ENCODE data around the gene NATD1.

DNA sequence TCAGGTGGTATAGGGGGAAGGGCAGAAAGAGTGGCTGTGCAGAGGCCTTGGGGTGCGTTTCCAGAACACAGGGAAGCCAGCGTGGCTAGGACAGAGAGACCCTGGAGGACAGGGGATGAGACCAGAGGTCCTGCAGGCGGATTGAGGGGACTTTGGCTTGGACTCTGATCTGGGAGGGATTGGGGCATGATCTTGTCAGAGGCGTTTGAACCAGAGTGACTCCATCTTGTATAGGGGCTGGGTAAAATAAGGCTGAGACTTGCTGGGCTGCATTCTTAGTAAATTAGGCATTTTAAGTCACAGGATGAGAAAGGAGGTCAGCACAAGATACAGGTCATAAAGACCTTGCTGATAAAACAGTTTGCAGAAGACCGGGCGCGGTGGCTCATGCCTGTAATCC is 5.4 kb upstream of the NATD1 start:
- TF ChIP-seq POLR2A (IDR thresholded peaks at IDR 0.05): no peak
- TF ChIP-seq, protein P1, sequence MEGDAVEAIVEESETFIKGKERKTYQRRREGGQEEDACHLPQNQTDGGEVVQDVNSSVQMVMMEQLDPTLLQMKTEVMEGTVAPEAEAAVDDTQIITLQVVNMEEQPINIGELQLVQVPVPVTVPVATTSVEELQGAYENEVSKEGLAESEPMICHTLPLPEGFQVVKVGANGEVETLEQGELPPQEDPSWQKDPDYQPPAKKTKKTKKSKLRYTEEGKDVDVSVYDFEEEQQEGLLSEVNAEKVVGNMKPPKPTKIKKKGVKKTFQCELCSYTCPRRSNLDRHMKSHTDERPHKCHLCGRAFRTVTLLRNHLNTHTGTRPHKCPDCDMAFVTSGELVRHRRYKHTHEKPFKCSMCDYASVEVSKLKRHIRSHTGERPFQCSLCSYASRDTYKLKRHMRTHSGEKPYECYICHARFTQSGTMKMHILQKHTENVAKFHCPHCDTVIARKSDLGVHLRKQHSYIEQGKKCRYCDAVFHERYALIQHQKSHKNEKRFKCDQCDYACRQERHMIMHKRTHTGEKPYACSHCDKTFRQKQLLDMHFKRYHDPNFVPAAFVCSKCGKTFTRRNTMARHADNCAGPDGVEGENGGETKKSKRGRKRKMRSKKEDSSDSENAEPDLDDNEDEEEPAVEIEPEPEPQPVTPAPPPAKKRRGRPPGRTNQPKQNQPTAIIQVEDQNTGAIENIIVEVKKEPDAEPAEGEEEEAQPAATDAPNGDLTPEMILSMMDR (IDR thresholded peaks at IDR 0.05): no peak
